VCaP (cell line): ENCODE data around the gene BCAR1.

ENCODE experiments used
- H3K27ac ChIP-seq: fragments of 450-650 bp; 2 replicates; pipeline ENCODE4 v1.5.1; 2017
- CTCF ChIP-seq: fragments of 450-650 bp; conservative IDR thresholded peaks from 2 replicates; pipeline ENCODE4 v1.5.1; 2017; ENCODE audit warnings: mild to moderate bottlenecking, moderate library complexity

The BCAR1 gene

GRCh38 chr16:75256059-75256571 lies 4.7 kb upstream of the BCAR1 start:
- no peak overlapping the region for H3K27ac ChIP-seq
- TF ChIP-seq CTCF = no peak

GRCh38 chr16:75254359-75254837 lies 3.0 kb upstream of the BCAR1 start:
- no peak for TF ChIP-seq CTCF
- no peak overlapping the region for H3K27ac ChIP-seq

GRCh38 chr16:75252946-75253911 lies 1.8 kb upstream of the BCAR1 start:
- H3K27ac ChIP-seq = peak overlapping the region; percentile 87

GRCh38 chr16:75252049-75252864 lies 833 bp upstream of the BCAR1 start:
- no peak for TF ChIP-seq CTCF
- peak overlapping the region; percentile 87 for H3K27ac ChIP-seq

More at GRCh38 chr16:75252946-75253911, 1.8 kb upstream of the BCAR1 start:
- TF ChIP-seq CTCF = no peak

- peak overlapping the region; percentile 87 for H3K27ac ChIP-seq
- no peak for TF ChIP-seq CTCF
Measured at GRCh38 chr16:75250809-75251279, 580 bp downstream of the BCAR1 start.

- H3K27ac ChIP-seq = peak overlapping the region; percentile 87
- TF ChIP-seq CTCF = no peak
Measured at GRCh38 chr16:75250089-75250808, 1.2 kb downstream of the BCAR1 start.
